Left cardiac atrium (tissue), 4 donors: ENCODE data around the gene CLDN6. TPM values are rescaled to one million over a fixed set of nuclear protein-coding genes. Genes with fewer than 3 reads are reported as not detected.
A peak's percentile ranks its signal among the peaks of the same experiment; 100 is the strongest.

Source experiments
- ATAC-seq, 2 donors: fragments of 200-7000 bp; cut with Tn5 transposase; one replicate each; pipeline ENCODE4 v1.9.1; 2020; ENCODE audit warnings: mild to moderate bottlenecking in 2 of 2, moderate library complexity in 2 of 2
- DNase-seq: peaks from one replicate; pipeline ENCODE4 v3.0.0-alpha.2; 2020
- intact Hi-C, 2 donors: fragments of 100-400 bp; cut with DNase I; formaldehyde crosslinking; loops; one replicate each; pipeline versions ENCODE4 v1.14.1 to v1.15.1; 2022 to 2023
- total RNA-seq, 2 donors: library from RNA; stranded (reverse); fragmentation: NEBNext Ultra II Directional; extraction: Animal tissue kit (Norgen Biotek cat#: 25700); gene quantifications; one replicate each; pipeline ENCODE4 v1.2.1, GENCODE V29; 2021
- donor health status: DM: no; HTN: yes; CAD: no.
- donor health status: DM: no; HTN: yes; CAD: no; lungs with severe emphysema.
- donor health status: DM: yes; HTN: yes; CAD: no.
- donor health status: Dilated cardiomyopathy.

The CLDN6 gene
- total RNA-seq, 2 donors from 2014 or later, result not detected

- peak; percentile 45 to 56 for ATAC-seq
Observed at GRCh38 chr16:3021449-3022207, 3.6 kb upstream of the CLDN6 start.

DNA sequence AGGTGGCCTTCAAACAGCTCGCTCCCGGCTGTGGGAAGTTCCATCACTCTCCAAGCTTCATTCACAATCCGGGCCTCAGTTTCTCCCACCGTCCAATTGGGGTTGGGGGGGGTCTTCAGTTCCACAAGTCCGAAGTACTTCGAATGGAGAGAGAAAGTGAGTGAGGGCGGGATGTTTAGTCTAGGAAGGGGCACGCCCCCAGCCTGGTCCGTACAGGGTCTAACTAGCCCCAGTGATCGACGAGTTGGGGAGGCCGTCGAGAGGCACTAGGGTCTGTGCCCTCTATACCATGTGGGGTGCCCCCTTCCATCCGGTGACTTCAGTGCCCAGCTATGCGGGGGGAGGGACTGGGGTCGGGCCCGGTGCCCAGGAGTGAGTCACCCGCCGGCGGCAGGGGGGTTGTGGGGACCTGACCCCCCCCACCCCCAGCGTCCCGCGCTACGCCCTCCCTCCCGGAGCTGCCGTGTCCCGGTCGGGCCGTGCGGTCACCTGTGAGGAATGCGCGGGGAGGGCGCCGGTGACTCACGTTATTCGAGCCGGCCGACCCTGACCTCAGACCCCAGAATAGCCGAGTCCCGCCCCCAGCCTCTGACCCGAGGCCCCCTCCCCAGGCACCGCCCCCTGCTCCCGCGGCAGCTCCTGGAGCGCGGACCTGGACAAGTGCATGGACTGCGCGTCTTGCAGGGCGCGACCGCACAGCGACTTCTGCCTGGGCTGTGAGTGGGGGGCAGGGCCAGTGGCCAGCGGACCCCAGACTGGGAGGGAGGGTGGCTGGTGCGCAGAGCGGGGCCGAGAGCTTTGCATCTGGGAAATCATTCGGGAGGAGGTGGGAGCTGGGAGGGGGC is 2.8 kb upstream of the CLDN6 start:
- peak; percentile 41 to 42 for ATAC-seq
- peak; percentile 81 for DNase-seq
- intact Hi-C loops, result no loop called here

More at GRCh38 chr16:3021449-3022207, 3.6 kb upstream of the CLDN6 start:
- peak; percentile 88 for DNase-seq
- intact Hi-C loops, result no loop called here

GRCh38 chr16:3020247-3020603 is 2.2 kb upstream of the CLDN6 start, which contains the start of gene TNFRSF12A:
TNFRSF12A (plus strand) TSS chr16:3020368; CDS start chr16:3020398, 30 bp downstream.
- DNase-seq, result peak; percentile 84
- intact Hi-C loops, result no loop called here
- ATAC-seq, result peak; percentile 22 to 54

DNA sequence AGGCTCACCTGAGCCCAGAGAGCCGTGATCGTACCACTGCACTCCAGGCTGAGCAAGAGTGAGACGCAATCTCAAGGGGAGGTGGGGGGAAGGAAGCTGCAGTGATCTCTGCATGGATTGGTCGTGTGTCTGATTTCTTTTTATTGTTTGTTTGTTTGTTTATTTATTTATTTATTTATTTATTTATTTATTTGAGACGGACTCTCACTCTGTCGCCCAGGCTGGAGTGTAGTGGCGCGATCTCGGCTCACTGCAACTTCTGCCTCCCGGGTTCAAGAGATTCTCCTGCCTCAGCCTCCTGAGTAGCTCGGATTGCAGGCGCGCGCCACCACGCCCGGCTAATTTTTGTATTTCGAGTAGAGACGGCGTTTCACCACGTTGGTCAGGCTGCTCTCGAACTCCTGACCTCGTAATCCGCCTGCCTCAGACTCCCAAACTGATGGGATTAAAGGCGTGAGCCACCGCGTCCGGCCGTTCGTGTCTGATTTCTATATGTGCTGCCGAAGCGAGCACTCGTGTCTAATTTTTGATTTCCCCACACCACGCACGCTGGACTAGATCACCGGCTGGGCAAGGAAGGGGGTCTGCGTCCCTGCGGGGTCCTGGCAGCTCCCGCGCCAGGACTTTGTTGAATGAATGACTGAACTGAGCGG is 1.7 kb upstream of the CLDN6 start:
- no peak for ATAC-seq
- no peak for DNase-seq
- intact Hi-C loops, result no loop called here

DNA sequence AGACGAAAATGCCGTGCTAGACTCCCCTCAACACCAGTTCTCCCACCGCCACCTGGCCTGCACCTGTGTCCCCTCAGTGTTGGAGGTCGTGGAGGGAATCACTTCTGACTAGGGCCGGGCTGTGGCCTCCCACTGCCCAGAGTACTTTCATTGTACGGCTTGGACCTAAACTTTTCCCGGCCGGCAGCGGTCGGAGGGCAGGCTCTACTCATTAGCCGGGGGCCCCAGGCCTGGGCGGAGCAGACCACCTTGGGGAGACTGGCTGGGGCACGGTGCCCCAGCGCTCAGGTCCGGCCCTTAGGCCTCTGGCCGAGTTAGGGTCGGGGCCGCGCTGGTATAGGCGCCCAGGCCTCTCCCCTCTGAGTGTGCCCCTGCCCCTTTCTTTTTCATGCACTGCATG is 639 bp downstream of the CLDN6 start:
- intact Hi-C loops, result no loop called here
- no peak for ATAC-seq
- no peak for DNase-seq

GRCh38 chr16:3015865-3016521 is 2.0 kb downstream of the CLDN6 start:
- intact Hi-C loops, result no loop called here
- ATAC-seq (no peak), DNase-seq (no peak)

- ATAC-seq (no peak), DNase-seq (no peak)
- intact Hi-C loops, result no loop called here
Observed at GRCh38 chr16:3014971-3015370, 3.0 kb downstream of the CLDN6 start.

- intact Hi-C loops, result no loop called here
- DNase-seq (no peak), ATAC-seq (no peak)
Observed at GRCh38 chr16:3013998-3014690, 3.8 kb downstream of the CLDN6 start.

GRCh38 chr16:3013491-3013951 is 4.5 kb downstream of the CLDN6 start:
- ATAC-seq (no peak), DNase-seq (no peak)
- intact Hi-C loops, result no loop called here

GRCh38 chr16:3012828-3013420 is 5.1 kb downstream of the CLDN6 start, which contains the start of gene CLDN9:
CLDN9 (plus strand) TSS chr16:3012923; CDS start chr16:3013363, 440 bp downstream.
- intact Hi-C loops, result no loop called here
- ATAC-seq (no peak), DNase-seq (no peak)

DNA sequence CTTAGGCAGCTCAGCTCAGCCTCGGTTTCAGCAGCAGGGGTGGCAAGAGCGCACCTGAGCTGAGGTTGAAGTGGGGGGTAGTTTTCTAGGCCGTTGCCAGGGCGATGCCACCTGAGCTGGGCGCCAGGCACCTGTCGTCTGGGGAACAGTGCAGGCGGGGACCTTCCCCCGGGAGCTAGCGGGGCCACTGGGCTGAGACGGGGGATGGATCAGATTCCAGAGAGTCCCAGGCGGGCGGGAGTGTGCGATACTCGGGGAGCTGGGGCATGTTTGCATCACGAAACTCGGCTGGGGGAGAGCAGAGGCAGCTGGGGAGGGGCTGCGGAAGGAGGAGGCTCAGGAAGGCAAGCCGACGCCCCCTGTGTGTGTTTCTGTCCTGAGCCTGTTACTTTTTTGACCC is 5.7 kb downstream of the CLDN6 start:
- ATAC-seq, result no peak
- no peak for DNase-seq
- intact Hi-C loops, result no loop called here

DNA sequence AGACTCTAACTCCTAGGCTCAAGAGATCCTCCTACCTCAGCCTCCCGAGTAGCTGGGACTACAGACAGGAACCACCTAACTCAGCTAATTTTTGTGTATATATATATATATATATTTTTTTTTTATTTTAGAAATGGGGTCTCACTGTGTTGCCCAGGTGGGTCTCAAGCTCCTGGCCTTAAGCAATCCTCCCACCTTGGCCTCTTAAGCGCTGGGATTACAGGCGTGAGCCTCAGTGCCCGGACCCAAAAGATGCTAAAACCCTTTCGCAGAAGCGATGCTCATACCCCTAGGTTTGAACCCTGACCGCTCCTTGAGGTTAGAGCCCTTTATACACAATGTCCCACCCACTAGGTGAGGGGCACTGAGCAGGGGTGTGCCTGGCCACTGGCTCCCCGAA is 7.5 kb downstream of the CLDN6 start:
- intact Hi-C loops, result no loop called here
- DNase-seq (no peak), ATAC-seq (no peak)

- intact Hi-C loops, result no loop called here
- DNase-seq (no peak), ATAC-seq (no peak)
Observed at GRCh38 chr16:3009568-3010390, 8.2 kb downstream of the CLDN6 start.

- ATAC-seq (no peak), DNase-seq (no peak)
- intact Hi-C loops, result no loop called here
Observed at GRCh38 chr16:3008690-3009037, 9.3 kb downstream of the CLDN6 start.

- intact Hi-C loops, result no loop called here
- DNase-seq (no peak), ATAC-seq (no peak)
Observed at GRCh38 chr16:3007957-3008689, 9.9 kb downstream of the CLDN6 start.

DNA sequence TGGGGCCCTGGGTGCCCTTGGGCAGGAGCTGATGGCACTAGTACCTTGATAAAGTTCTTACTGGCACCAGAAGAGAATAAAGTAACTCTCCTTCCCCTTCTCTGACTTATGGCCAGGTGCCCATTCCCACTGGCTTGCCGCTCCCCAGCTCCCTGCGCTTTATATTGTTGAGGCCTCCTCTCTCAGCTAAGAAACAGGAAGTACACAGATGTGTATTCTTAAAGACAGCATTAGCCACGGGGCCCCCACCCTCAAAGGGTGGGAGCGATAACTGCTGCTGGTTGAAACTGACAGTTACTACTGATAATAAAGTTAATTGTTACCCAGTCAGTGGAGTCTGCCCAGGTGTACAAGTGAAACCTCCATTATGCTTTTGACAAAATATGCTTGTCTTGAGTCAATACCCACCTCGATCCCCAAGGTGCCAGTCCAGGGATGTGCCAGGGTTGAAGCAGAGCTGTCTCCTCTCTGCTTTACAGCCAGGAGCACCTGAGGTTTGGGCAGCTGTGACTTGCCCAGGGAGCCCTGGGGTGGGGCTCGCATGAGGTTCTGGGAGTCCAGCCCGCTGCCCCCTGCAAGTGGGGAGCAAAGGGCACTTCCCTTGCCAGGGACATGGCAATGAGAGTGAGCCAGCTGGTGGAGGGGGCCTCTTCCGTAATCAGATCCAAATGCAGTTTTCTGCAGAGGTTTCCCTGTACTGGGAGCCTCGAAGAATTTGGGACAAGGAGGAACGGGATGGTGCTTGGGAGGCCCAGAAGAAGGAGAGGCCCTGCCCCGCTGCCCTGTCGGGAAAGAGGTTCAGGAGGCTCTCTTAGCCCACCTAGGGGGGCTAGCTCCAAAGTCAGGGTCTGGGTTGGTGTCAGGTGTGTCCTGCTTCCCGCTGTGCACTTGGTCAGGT is 10.7 kb downstream of the CLDN6 start:
- DNase-seq (no peak), ATAC-seq (no peak)
- intact Hi-C loops, result no loop called here
